ENCODE results near the gene FBRS. TPM values are rescaled to one million over a fixed set of nuclear protein-coding genes. Genes with fewer than 3 reads are reported as not detected.

Gene FBRS
- total RNA-seq, 1 donor from 2014 or later: 91.1 TPM

DNA sequence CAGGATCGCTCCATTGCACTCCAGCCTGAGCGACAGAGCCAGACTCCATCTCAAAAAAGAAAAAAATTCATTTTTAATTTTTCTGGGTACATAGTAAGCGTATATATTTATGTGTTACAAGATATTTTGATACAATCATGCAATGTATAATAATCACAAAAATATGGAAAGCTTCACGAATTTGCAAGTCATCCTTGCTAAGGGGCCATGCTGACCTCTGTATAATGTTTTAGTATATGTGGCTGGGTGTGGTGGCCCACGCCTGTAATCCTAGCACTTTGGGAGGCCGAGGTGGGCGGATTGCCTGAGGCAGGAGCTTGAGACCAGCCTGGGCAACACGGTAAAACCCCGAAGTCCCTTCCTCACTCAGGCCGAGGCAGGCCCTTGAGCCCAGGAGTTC lies 16.9 kb downstream of the FBRS start:
- no peak overlapping the region for H3K27ac Mint-ChIP-seq
- peaks cover 3% of the 10 kb centered on the region for H3K36me3 Mint-ChIP-seq (ENCODE audit: insufficient read depth)
- no peaks in the 10 kb centered on the region for H3K27me3 Mint-ChIP-seq
- H3K4me1 Mint-ChIP-seq (ENCODE audit: low read depth): no peaks in the 10 kb centered on the region
- H3K9me3 Mint-ChIP-seq (ENCODE audit: low read depth): no peaks in the 10 kb centered on the region
- TF ChIP-seq, protein P1, sequence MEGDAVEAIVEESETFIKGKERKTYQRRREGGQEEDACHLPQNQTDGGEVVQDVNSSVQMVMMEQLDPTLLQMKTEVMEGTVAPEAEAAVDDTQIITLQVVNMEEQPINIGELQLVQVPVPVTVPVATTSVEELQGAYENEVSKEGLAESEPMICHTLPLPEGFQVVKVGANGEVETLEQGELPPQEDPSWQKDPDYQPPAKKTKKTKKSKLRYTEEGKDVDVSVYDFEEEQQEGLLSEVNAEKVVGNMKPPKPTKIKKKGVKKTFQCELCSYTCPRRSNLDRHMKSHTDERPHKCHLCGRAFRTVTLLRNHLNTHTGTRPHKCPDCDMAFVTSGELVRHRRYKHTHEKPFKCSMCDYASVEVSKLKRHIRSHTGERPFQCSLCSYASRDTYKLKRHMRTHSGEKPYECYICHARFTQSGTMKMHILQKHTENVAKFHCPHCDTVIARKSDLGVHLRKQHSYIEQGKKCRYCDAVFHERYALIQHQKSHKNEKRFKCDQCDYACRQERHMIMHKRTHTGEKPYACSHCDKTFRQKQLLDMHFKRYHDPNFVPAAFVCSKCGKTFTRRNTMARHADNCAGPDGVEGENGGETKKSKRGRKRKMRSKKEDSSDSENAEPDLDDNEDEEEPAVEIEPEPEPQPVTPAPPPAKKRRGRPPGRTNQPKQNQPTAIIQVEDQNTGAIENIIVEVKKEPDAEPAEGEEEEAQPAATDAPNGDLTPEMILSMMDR (IDR thresholded peaks at IDR 0.05; ENCODE audit: unreplicated experiment): no peak
- no peak overlapping the region for H3K4me3 Mint-ChIP-seq (ENCODE audit: low read depth)
- DNase-seq (ENCODE audit: low spot score, unreplicated experiment): no peak

DNA sequence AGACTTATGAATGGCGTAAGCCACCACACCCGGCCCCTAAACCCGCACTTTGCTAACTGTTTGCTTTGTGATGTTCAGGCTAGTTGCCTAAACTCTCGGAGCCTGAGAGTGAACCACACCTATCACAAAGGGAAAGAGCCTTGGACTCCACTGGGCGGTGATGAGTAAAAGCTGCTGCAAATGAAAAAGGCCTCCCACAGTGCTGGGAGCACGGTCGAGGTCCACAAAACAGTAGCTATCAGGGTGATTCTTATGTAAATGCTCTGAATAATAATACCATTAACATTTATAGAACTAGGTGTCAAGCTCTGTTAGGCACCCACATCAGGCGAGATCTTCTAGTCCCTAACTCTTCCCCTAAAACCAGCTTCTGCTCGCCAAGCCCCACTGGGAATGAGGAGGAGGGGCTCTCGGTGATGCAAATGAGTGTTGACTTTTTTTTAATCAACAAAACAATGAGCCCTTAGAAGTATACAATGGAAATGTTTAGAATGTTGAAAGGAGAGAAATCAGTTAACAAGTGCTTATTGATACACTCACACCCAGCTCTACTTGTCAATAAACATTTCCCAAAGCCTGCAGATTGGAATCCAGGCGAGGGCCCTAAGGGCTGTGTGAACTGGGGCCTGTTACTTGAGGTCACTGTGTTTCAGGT lies 19.8 kb downstream of the FBRS start:
- Mint-ChIP-seq H3K9me3 (ENCODE audit: low read depth) (no peaks in the 10 kb centered on the region), H3K27ac (no peak overlapping the region), H3K36me3 (ENCODE audit: insufficient read depth) (no peaks in the 10 kb centered on the region), H3K4me3 (ENCODE audit: low read depth) (no peak overlapping the region), H3K4me1 (ENCODE audit: low read depth) (no peaks in the 10 kb centered on the region), H3K27me3 (no peaks in the 10 kb centered on the region)
- TF ChIP-seq, protein P1 (IDR thresholded peaks at IDR 0.05; ENCODE audit: unreplicated experiment): no peak
- no peak for DNase-seq (ENCODE audit: low spot score, unreplicated experiment)

DNA sequence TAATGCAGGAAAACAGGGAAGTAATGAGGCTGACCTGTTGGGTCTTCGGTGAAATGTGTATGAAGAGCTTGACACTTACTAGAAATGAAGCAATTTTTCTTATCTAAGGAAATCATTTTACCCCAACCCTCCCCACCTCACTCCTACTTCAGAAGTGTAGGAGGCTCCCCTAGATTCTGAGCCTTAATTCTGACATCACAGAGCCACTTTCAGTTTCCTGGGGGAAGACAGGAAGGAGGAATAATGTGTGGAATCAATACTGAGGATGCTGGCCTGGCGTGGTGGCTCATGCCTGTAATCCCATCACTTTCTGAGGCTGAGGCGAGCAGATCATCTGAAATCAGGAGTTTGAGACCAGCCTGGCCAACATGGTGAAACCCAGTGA lies 20.3 kb downstream of the FBRS start:
- Mint-ChIP-seq H3K9me3 (ENCODE audit: low read depth) (no peaks in the 10 kb centered on the region), H3K4me3 (ENCODE audit: low read depth) (no peak overlapping the region), H3K36me3 (ENCODE audit: insufficient read depth) (no peaks in the 10 kb centered on the region), H3K27ac (no peak overlapping the region), H3K4me1 (ENCODE audit: low read depth) (no peaks in the 10 kb centered on the region), H3K27me3 (no peaks in the 10 kb centered on the region)
- DNase-seq (ENCODE audit: low spot score, unreplicated experiment): no peak
- TF ChIP-seq, protein P1 (IDR thresholded peaks at IDR 0.05; ENCODE audit: unreplicated experiment): no peak

DNA sequence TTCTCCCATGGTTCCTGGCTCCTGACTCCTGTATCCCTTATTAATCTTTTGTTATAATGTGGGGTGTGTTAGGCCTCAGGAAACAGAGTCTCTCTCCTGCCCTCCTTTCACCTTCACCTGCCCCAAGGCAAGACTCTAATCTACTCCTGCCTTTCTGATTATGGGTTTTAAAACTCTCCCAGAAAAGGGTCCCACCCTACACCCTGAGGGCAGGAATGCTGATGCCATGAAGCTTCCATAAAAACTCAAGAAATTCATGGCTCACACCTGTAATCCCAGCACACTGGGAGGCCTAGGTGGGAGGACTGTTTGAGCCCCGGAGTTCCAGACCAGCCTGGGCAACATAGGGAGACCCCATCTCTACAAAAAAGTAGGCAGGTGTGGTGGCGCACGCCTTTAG lies 22.1 kb downstream of the FBRS start:
- Mint-ChIP-seq H3K4me1 (ENCODE audit: low read depth) (no peaks in the 10 kb centered on the region), H3K9me3 (ENCODE audit: low read depth) (no peaks in the 10 kb centered on the region), H3K27me3 (no peaks in the 10 kb centered on the region), H3K36me3 (ENCODE audit: insufficient read depth) (no peaks in the 10 kb centered on the region), H3K4me3 (ENCODE audit: low read depth) (no peak overlapping the region), H3K27ac (no peak overlapping the region)
- TF ChIP-seq, protein P1 (IDR thresholded peaks at IDR 0.05; ENCODE audit: unreplicated experiment): no peak
- no peak for DNase-seq (ENCODE audit: low spot score, unreplicated experiment)

DNA sequence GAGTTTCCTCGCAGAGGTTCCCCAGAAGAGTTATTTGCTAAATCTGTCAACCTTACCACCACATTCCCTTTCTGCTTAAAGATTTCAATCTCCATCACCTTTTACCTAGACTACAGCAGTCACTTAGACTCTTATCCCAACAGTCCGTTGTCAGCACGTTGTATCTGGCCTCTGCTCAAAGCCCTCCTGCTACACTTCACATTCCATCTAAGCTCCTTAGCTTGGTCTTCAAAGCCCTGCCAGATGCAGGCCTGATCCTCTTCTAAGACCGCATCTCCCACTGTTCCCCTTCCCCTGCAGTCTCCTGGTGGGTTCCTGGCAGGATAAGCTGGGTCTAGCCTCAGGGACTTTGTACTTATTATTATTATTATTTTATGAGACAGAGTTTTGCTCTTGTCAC lies 30.5 kb downstream of the FBRS start:
- Mint-ChIP-seq H3K9me3 (ENCODE audit: low read depth) (no peaks in the 10 kb centered on the region), H3K36me3 (ENCODE audit: insufficient read depth) (no peaks in the 10 kb centered on the region), H3K4me3 (ENCODE audit: low read depth) (no peak overlapping the region), H3K27ac (no peak overlapping the region), H3K4me1 (ENCODE audit: low read depth) (peaks cover 4% of the 10 kb centered on the region), H3K27me3 (peaks cover 14% of the 10 kb centered on the region)
- TF ChIP-seq, protein P1 (IDR thresholded peaks at IDR 0.05; ENCODE audit: unreplicated experiment): no peak
- no peak for DNase-seq (ENCODE audit: low spot score, unreplicated experiment)

Data from progenitor cell of endocrine pancreas (in vitro differentiated cells).